Right cardiac atrium (tissue), 5 donors: ENCODE data around the gene U2AF1L4. TPM values are rescaled to one million over a fixed set of nuclear protein-coding genes. Genes with fewer than 3 reads are reported as not detected.

Source experiments
- ATAC-seq, 2 donors: fragments of 200-7000 bp; cut with Tn5 transposase; one replicate each; pipeline versions ENCODE4 v1.8.0 to v1.9.1; 2020; ENCODE audit warnings: moderate library complexity in 2 of 2, mild to moderate bottlenecking in 1 of 2
- DNase-seq, 3 donors: peaks; one replicate each; pipeline ENCODE4 v3.0.0-alpha.2; 2020
- H3K27ac ChIP-seq: one replicate; pipeline ENCODE4 v1.5.1; 2013; ENCODE audit warnings: mild to moderate bottlenecking, low read length, control low read depth, moderate library complexity
- H3K27me3 ChIP-seq: one replicate; pipeline ENCODE4 v1.6.1; 2013; ENCODE audit not compliant: control insufficient read depth, insufficient read depth
- H3K4me1 ChIP-seq: one replicate; pipeline ENCODE4 v1.6.1; 2013; ENCODE audit warnings: low read length; ENCODE audit not compliant: control insufficient read depth, insufficient read depth
- H3K4me3 ChIP-seq: one replicate; pipeline ENCODE4 v1.5.1; 2013; ENCODE audit warnings: low read length, control low read depth
- H3K9me3 ChIP-seq: one replicate; pipeline ENCODE4 v1.6.1; 2013; ENCODE audit warnings: low read length; ENCODE audit not compliant: control insufficient read depth
- WGBS: extraction: QIAGEN DNeasy Blood & Tissue Kit; methylation state at CpG from one replicate; pipeline ENCODE4 v1.1.7; 2013; 5-methylcytosine and 5-hydroxymethylcytosine counted together
- intact Hi-C, 4 donors: fragments of 100-400 bp; cut with DNase I; formaldehyde crosslinking; loops; one replicate each; pipeline versions ENCODE4 v1.11.0 to v1.14.0; 2022 to 2023
- polyA plus RNA-seq: library from polyadenylated mRNA; stranded (reverse); fragments of 200-250 nt; gene quantifications from one replicate; pipeline ENCODE4 v1.2.3, GENCODE V29; 2013
- total RNA-seq, 4 donors: library from RNA; stranded (reverse); fragmentation: NEBNext Ultra II Directional; extraction: Animal tissue kit (Norgen Biotek cat#: 25700); gene quantifications; one replicate each; pipeline ENCODE4 v1.2.1, GENCODE V29; 2021
- donor health status: healthy with polysubstance abuse.
- donor health status: DM: no; HTN: yes; CAD: no.
- donor health status: DM: no; HTN: no; CAD: no.
- donor health status: DM: no; HTN: yes; CAD: no; lungs with severe emphysema.
- donor health status: DM: yes; HTN: yes; CAD: no.

Gene U2AF1L4
- total and polyA plus RNA-seq, 5 donors: 19.6 to 32.3 (median 25.6) TPM

DNA sequence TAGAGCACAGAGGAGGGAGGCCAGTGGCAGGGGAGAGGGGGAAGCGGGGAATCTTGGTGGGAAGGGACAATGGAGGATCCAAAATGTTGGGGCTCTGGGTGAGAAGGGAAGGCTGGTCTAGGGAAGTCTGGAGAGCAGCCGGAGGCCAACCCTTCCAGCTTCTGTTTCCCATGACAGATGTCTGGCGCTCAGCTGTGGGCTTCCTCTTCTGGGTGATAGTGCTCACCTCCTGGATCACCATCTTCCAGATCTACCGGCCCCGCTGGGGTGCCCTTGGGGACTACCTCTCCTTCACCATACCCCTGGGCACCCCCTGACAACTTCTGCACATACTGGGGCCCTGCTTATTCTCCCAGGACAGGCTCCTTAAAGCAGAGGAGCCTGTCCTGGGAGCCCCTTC lies 1.3 kb upstream of the U2AF1L4 start:
- Histone ChIP-seq H3K27me3 (no peaks in the 10 kb centered on the region), H3K4me1 (peaks cover 4% of the 10 kb centered on the region), H3K27ac (no peak overlapping the region), H3K9me3 (no peaks in the 10 kb centered on the region), H3K4me3 (no peak overlapping the region)
- ATAC-seq (no peak), DNase-seq (peak in 1 of 3 donors; percentile 49)
- WGBS: 82% methylated on average over 5 of the region's 5 CpGs
- intact Hi-C loops: no loop called here

DNA sequence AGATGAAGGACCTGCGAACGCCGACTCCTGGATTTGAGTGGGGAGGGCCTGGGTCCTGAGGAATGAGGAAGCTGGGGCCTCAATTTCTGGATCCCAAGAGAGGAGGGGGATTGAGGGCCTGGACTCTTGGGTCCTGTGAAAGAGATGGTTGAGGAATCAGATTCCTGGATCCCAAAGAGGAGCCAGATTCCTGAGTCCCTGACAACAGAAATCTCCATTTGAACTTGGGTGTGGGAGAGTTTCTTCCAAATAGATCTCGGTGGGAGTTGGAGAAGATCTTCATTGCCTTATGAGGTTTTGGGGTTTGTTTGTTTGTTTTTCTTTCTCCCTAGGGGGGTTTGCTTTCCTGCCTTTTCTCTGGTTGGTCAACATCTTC lies 857 bp upstream of the U2AF1L4 start:
- 2% methylated on average over 4 of the region's 4 CpGs for WGBS
- no peak for ATAC-seq
- intact Hi-C loops: no loop called here
- H3K4me1 ChIP-seq: peaks cover 4% of the 10 kb centered on the region
- DNase-seq: no peak
- no peaks in the 10 kb centered on the region for H3K9me3 ChIP-seq
- H3K4me3 ChIP-seq: peak overlapping the region; percentile 78
- no peak overlapping the region for H3K27ac ChIP-seq
- no peaks in the 10 kb centered on the region for H3K27me3 ChIP-seq

DNA sequence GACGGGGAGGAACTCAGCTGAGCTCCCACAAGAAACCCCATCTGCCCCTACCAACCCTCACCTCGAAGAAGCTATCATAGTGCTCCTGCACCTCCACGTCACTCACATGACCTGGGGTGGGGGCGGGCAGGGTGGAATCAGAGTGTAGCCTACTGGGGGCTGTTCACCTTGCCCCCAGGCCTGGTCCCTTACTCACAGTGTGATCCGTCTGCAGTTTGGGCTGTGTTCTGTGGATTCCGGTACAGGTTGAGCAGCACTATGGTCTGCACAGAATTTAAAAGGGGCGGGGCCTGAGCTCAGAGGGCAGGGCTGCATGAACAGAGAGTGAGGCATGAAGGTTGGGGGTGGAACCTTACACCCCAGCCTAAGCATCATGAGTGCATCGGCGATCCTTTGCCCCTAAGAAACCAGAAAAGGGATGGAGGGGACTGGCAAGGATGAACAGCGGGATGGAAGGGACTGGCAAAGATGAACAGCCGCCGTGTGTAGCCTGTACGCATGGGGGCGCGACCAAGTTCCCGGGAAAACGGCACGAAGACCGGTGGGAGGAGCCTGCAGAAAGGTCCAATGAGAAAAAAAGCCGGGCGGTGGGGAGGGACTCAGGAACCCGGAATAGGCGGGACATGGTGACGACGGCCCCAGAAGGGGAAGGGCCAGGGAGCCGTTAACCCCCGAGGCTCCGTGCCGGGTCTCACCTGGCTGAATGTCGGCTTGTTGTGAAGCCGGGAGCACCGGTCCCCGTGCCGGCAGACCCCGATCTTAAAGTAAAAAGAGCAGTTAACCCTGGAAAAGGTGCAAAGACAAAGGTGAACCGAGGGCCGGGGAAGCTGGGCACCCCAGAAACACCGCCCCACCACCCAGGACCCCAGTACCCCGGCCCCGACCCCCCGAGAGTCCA lies 539 bp downstream of the U2AF1L4 start:
- peaks cover 4% of the 10 kb centered on the region for H3K4me1 ChIP-seq

DNA sequence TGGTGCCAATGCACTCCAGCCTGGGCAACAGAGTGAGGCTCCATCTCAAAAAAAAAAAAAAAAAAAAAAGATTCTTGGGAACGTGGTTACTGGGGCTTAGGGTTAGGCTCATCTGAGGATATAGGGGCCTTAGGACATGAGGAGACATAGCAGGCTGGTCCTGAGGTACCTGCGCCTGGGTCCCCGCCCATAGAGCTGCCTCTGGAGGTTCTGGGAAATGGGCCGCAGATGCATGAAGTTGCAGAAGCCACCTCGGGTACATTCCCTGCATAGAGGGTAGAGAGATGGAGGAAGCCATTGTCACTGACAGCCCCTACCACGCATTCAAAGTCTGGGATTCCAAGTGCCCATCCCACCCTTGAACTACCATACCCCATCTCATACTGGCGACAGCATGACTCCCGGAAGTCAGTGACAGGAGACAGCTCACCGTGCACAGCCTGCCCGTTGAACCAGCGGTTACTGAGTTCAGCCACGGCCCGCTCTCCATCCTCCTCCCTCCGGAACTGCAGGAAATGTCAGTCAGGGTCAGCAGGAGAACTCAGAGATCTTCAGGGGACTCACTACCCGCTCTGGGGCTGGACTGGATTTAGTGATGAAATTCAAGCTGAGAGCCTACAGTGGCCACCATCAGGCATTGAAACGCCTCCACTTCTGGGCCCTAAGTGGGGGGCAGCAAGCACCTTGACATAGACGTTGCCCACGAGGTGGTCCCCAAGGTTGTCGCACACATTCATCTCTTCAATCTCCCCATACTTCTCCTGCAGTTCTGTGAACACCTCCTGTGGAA lies 1.4 kb downstream of the U2AF1L4 start:
- no peaks in the 10 kb centered on the region for H3K27me3 ChIP-seq
- DNase-seq (peak in 1 of 3 donors; percentile 57), ATAC-seq (no peak)
- peaks cover 4% of the 10 kb centered on the region for H3K4me1 ChIP-seq
- intact Hi-C loops: no loop called here
- H3K9me3 ChIP-seq: no peaks in the 10 kb centered on the region
- no peak overlapping the region for H3K4me3 ChIP-seq
- H3K27ac ChIP-seq: no peak overlapping the region
- WGBS: 86% methylated on average over 19 of the region's 19 CpGs

More for the DNA sequence above, 539 bp downstream of the U2AF1L4 start:
- no peaks in the 10 kb centered on the region for H3K27me3 ChIP-seq
- peak overlapping the region; percentile 97 for H3K27ac ChIP-seq
- DNase-seq (peak; percentile 95 to 97 (median 97)), ATAC-seq (peak; percentile 80 to 81)
- intact Hi-C loops: no loop called here
- H3K4me3 ChIP-seq: peak overlapping the region; percentile 95
- H3K9me3 ChIP-seq: no peaks in the 10 kb centered on the region
- 8% methylated on average over 41 of the region's 41 CpGs for WGBS

DNA sequence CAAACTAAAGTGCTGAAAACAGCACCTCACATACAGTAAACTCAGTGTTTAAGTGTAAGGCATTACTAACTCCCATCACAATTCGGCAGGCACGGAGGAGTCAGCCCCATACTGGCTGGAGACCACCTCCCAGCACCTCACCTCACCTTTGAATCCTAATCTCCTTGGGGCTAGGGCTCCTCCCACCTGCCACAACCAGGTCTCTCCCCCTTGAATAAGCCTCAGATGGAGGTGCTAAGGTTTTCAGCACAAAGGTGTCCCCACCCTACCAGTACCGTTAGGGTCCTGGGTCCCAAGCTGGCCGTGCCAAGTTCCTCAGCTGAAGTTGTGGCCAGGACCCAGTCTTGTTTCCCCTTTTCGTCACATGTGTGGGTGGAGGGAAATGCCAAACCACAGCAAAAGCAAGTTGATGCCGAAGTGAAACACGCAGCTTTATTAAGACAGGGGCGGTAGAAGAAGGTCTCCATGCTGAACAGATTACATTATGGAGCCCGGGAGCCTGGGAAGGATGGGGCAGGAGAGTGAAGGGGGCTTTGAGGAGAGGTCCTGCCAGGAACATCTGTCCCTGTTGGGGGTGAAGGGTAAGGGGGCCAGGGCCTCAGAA lies 3.0 kb downstream of the U2AF1L4 start, which contains the start of gene IGFLR1:
Gene IGFLR1, minus strand, starts transcription at position 332 of the 604 bp plus-strand sequence. CDS start 1,272 bp downstream, outside the sequence.
- DNase-seq (peak in 1 of 3 donors; percentile 62), ATAC-seq (no peak)
- H3K27ac ChIP-seq: no peak within 1 kb of the TSS
- 79% methylated on average over 9 of the region's 9 CpGs for WGBS
- no peaks in the 10 kb centered on the region for H3K9me3 ChIP-seq
- no peaks in the 10 kb centered on the region for H3K27me3 ChIP-seq
- peaks cover 4% of the 10 kb centered on the region for H3K4me1 ChIP-seq
- no peak within 1 kb of the TSS for H3K4me3 ChIP-seq
- intact Hi-C loops: no loop called here

DNA sequence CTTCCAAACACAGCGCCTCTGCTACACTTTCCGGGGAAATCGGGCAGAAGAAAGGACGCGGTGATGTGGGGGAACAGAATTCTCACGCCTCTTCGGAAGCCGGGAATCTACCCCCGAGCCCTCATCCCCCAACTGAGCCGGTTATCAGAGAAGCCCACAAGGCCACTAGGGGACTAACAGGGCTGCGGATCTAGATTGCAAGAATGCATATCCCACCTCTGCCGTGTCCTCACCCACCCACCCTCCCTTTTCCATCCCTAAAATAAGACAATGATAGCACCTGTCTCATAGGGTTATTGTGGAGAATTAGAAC lies 4.1 kb downstream of the U2AF1L4 start:
- peak overlapping the region; percentile 69 for H3K4me3 ChIP-seq
- peak overlapping the region; percentile 79 for H3K27ac ChIP-seq
- no peaks in the 10 kb centered on the region for H3K9me3 ChIP-seq
- ATAC-seq (no peak), DNase-seq (no peak)
- WGBS: 3% methylated on average over 12 of the region's 12 CpGs
- H3K27me3 ChIP-seq: no peaks in the 10 kb centered on the region
- H3K4me1 ChIP-seq: peaks cover 4% of the 10 kb centered on the region
- intact Hi-C loops: no loop called here

DNA sequence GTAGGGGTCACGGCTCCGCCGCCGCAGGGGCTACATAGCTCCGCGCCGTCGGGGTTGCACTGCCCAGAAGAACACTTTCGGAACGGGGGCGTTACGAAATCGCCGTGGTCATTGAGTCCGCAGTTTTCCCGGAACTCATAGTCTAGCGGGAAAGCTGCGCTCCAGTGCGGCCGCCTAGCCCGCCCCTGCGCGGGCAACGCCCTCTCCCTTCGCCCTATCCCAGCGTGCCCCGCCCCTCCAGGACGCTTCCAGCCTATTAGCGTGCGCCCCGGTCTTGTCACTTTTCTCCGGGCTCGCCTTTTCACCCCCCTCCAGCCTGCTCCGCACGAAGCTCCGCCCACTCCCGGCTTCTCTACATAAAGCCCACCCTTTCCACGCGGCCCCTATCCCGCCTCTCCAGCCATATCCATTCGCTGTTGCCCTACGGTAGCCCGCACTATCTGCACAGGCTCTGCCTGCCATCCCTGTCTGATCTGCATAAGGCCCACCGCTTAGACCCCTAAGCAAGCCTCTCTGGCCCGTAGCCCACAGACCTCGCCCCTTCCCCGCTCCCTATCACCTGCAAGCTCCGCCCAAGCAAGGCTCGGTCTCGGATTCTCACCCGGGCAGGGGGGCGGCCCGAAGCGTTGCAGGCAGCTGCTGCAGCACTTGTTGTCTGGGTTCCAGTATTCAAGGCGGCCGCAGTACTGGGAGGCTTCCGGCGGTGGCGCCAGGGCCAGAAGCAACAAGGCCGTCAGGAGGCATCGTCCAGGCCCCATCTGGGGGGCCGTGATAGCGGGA lies 4.6 kb downstream of the U2AF1L4 start:
- under 1% methylated on average over 63 of the region's 63 CpGs for WGBS
- DNase-seq (peak; percentile 99 to 100 (median 99)), ATAC-seq (peak; percentile 88 to 91)
- H3K27me3 ChIP-seq: no peaks in the 10 kb centered on the region
- intact Hi-C loops: no loop called here
- no peaks in the 10 kb centered on the region for H3K9me3 ChIP-seq
- H3K4me3 ChIP-seq: peak overlapping the region; percentile 69
- H3K4me1 ChIP-seq: peaks cover 4% of the 10 kb centered on the region
- H3K27ac ChIP-seq: peak overlapping the region; percentile 79

DNA sequence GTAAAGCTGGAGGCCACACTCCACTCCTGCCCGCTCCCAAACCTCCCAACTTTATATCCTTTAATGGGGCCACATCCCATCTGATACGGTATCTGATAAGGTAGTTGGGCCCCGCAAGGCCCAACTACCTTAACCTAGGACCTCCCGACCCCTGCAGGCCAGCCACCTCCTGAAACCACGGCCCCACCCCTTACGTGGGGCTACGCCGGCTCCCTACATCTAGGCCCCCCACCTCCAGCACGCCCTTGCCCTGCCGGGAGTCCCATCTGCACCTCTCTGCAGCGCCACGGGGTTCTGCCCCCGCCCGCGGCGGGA lies 5.2 kb downstream of the U2AF1L4 start:
- no peak for ATAC-seq
- intact Hi-C loops: no loop called here
- Histone ChIP-seq H3K9me3 (no peaks in the 10 kb centered on the region), H3K4me3 (peak overlapping the region; percentile 55), H3K27me3 (no peaks in the 10 kb centered on the region), H3K4me1 (peaks cover 4% of the 10 kb centered on the region), H3K27ac (peak overlapping the region; percentile 68)
- DNase-seq: no peak
- 1% methylated on average over 16 of the region's 16 CpGs for WGBS

DNA sequence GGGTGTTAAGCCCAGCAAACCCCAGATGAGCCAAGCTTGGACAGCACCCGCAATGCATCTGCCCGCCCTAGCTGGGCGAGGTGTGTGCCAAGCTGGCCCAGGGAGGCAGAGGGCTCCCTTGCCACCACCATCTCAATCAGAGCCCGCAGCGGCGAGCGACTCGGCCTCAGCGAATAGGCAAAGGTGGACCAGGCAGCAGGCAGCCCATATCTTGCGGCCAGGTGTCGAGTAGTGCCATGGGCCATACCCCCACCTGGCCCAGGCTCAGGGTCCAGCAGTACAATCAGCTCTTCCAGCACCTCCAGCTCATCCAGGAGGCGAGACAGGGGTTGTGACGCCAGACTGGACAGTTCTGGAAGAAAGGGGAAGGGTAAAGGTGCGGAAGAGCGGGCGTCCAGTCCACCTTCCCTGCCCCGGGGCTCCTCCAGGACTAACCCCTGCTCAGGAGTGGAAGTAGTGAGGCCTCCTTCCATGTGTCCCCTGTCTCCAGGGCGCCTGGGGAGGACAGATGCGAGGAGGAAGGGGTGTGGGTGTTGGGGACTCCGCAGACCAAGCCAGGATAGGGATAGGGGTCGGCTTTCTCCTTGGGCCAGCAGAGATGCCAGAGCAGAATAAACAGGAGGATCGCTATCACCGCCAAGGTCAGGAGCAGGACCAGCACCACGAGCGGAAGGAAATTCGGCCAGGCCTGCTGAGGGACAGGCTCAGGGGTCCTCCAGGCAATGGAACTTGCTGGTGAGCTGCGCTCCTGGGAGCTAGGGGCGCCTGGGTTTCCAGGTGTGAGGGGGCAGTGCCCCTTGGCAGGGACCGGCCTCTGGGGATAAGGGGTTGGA lies 5.7 kb downstream of the U2AF1L4 start:
- peak in 2 of 3 donors; percentile 32 to 76 for DNase-seq
- Histone ChIP-seq H3K27ac (no peak overlapping the region), H3K4me1 (peaks cover 4% of the 10 kb centered on the region), H3K9me3 (no peaks in the 10 kb centered on the region), H3K27me3 (no peaks in the 10 kb centered on the region), H3K4me3 (no peak overlapping the region)
- no peak for ATAC-seq
- intact Hi-C loops: no loop called here
- WGBS: 71% methylated on average over 29 of the region's 29 CpGs

DNA sequence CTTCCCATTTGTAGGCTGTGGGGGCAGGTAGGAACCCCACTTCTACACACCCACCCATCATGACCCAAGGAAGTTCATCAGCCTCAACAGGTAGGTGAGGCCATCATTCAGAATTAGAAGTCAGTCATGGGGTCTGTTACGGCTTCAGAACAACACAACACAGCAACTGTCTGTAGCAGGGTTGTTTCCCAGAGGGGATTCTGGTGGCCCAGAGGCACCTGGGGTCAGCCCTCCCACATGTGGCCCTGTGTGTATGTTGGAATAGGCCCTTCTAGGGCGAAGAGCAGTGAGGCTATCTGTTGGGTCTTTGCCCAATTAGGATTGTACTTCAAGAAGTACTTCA lies 6.4 kb downstream of the U2AF1L4 start:
- ATAC-seq: no peak

More for the DNA sequence above, 6.4 kb downstream of the U2AF1L4 start:
- DNase-seq: no peak
- WGBS: 82% methylated on average over 2 of the region's 2 CpGs
- H3K4me3 ChIP-seq: no peak overlapping the region
- intact Hi-C loops: no loop called here
- H3K9me3 ChIP-seq: no peaks in the 10 kb centered on the region
- H3K27ac ChIP-seq: no peak overlapping the region
- no peaks in the 10 kb centered on the region for H3K4me1 ChIP-seq
- H3K27me3 ChIP-seq: no peaks in the 10 kb centered on the region
